ENCODE data around the gene ZMIZ1. TPM values are rescaled to one million over a fixed set of nuclear protein-coding genes. Genes with fewer than 3 reads are reported as not detected.

ZMIZ1 gene
- total and polyA plus RNA-seq, 4 donors: 18.3 to 80.2 (median 42.6) TPM

GRCh38 chr10:79180414-79181221, 111.9 kb downstream of the ZMIZ1 start:
- Histone ChIP-seq H3K36me3 (ENCODE audit: control insufficient read depth in 4 of 4, insufficient read depth in 4 of 4, low read length in 4 of 4) (peaks cover 0 to 8% (median 3%) of the 10 kb centered on the region in 4 donors), H3K27ac (ENCODE audit: low read depth in 1 of 2, low read length in 1 of 2) (peak overlapping the region in 1 of 2 donors; percentile 44), H3K9ac (ENCODE audit: insufficient read depth in 1 of 2, low read length in 2 of 2) (no peak overlapping the region), H3K4me3 (no peak overlapping the region), H3K9me3 (ENCODE audit: control insufficient read depth in 4 of 4, insufficient read depth in 3 of 4, low read length in 3 of 4) (no peaks in the 10 kb centered on the region), H3K4me1 (ENCODE audit: control insufficient read depth in 5 of 5, insufficient read depth in 5 of 5, low read length in 5 of 5) (peaks cover 32 to 64% (median 42%) of the 10 kb centered on the region in 5 donors), H3K27me3 (ENCODE audit: control insufficient read depth in 3 of 3, insufficient read depth in 3 of 3, low read length in 2 of 3) (no peaks in the 10 kb centered on the region)
- 73 to 76% methylated on average over 13 to 14 of the region's 14 CpGs for WGBS, 2 donors
- TF ChIP-seq CTCF (IDR thresholded peaks at IDR 0.05; ENCODE audit: control extremely low read depth, extremely low read depth): no peak
- ATAC-seq (ENCODE audit: insufficient read depth, low FRiP score): no peak
- no peak for DNase-seq

- Histone ChIP-seq H3K36me3 (ENCODE audit: control insufficient read depth in 4 of 4, insufficient read depth in 4 of 4, low read length in 4 of 4) (peaks cover 0 to 8% (median 3%) of the 10 kb centered on the region in 4 donors), H3K4me3 (no peak overlapping the region), H3K9me3 (ENCODE audit: control insufficient read depth in 4 of 4, insufficient read depth in 3 of 4, low read length in 3 of 4) (no peaks in the 10 kb centered on the region), H3K9ac (ENCODE audit: insufficient read depth in 1 of 2, low read length in 2 of 2) (no peak overlapping the region), H3K27me3 (ENCODE audit: control insufficient read depth in 3 of 3, insufficient read depth in 3 of 3, low read length in 2 of 3) (no peaks in the 10 kb centered on the region), H3K27ac (ENCODE audit: low read depth in 1 of 2, low read length in 1 of 2) (peak overlapping the region in 1 of 2 donors; percentile 44), H3K4me1 (ENCODE audit: control insufficient read depth in 5 of 5, insufficient read depth in 5 of 5, low read length in 5 of 5) (peaks cover 30 to 64% (median 48%) of the 10 kb centered on the region in 5 donors)
- DNase-seq: no peak
- ATAC-seq (ENCODE audit: insufficient read depth, low FRiP score): no peak
- WGBS, 2 donors: 75 to 77% methylated on average over 8 of the region's 8 CpGs
- no peak for TF ChIP-seq CTCF (IDR thresholded peaks at IDR 0.05; ENCODE audit: control extremely low read depth, extremely low read depth)
These were observed 112.5 kb downstream of the ZMIZ1 start for GRCh38 chr10:79181227-79181626.

- H3K9ac ChIP-seq (ENCODE audit: insufficient read depth in 1 of 2, low read length in 2 of 2): no peak overlapping the region
- H3K4me1 ChIP-seq (ENCODE audit: control insufficient read depth in 5 of 5, insufficient read depth in 5 of 5, low read length in 5 of 5): peaks cover 26 to 64% (median 54%) of the 10 kb centered on the region in 5 donors
- ATAC-seq (ENCODE audit: insufficient read depth, low FRiP score): no peak
These were observed 113.1 kb downstream of the ZMIZ1 start for GRCh38 chr10:79181698-79182521.

More at GRCh38 chr10:79181698-79182521, 113.1 kb downstream of the ZMIZ1 start:
- no peak for TF ChIP-seq CTCF (IDR thresholded peaks at IDR 0.05; ENCODE audit: control extremely low read depth, extremely low read depth)
- DNase-seq: no peak
- Histone ChIP-seq H3K9me3 (ENCODE audit: control insufficient read depth in 4 of 4, insufficient read depth in 3 of 4, low read length in 3 of 4) (no peaks in the 10 kb centered on the region), H3K4me3 (no peak overlapping the region), H3K27ac (ENCODE audit: low read depth in 1 of 2, low read length in 1 of 2) (peak overlapping the region; percentile 47 to 83), H3K27me3 (ENCODE audit: control insufficient read depth in 3 of 3, insufficient read depth in 3 of 3, low read length in 2 of 3) (no peaks in the 10 kb centered on the region), H3K36me3 (ENCODE audit: control insufficient read depth in 4 of 4, insufficient read depth in 4 of 4, low read length in 4 of 4) (peaks cover 0 to 9% (median 3%) of the 10 kb centered on the region in 4 donors)
- 60% methylated on average over 15 of the region's 15 CpGs for WGBS, 2 donors

Measured in lung (tissue), 12 donors.